ENCODE results near the gene VAT1.
"Not testable (repeated sequence)": the region's sequence is repeated elsewhere in the genome, so short reads cannot be mapped to it uniquely, and the experiment has no call there.

Gene VAT1

GRCh38 chr17:43006639-43007551 is 15.3 kb downstream of the VAT1 start, which contains the start of gene IFI35:
IFI35 (plus strand) TSS chr17:43006784; CDS start chr17:43006948, 164 bp downstream.
- DNase-seq: peak; percentile 43 to 83

DNA sequence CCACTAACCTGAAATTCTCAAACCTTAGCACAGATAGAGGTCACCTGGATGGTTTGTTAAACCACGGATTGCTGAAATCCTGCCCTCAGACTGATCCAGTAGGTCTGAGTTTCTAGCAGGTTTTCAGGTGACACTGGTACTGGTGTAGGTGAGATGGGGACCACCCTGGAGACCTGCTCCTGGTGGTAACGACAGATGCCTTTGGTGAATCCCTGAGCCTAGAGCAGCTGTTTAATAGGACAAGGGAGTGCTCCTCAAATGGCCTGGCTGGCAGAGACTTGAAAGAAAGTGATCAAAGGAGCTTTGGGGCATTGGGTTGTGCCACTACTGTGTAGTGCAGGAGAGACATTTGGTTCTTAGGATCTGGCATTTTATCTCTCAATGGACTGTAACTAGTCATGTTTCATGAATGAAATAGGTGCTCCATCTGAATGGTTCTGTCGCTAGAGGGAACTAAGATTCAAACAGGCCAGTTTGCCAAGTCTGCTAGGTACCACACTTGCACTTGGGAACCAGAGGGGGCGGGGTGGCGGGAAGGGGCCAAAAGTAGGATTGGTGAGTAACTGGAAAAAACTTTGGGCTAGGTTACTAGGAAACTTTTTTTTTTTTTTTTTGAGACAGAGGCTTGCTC is 18.5 kb downstream of the VAT1 start:
- DNase-seq: no peak

DNA sequence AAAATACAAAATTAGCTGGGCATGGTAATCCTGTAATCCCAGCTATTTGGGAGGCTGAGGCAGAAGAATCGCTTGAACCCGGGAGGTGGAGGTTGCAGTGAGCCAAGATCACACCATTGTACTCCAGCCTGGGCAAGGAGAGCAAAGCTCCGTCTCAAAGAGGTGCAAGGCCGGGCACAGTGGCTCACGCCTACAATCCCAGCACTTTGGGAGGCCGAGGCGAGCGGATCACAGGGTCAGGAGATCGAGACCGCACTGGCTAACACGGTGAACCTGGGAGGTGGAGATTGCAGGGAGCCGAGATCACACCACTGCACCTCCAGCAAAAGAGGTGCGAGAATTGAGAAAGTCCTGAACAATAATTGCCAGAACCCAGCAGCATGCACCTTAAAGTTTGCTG is 21.3 kb downstream of the VAT1 start:
- DNase-seq: not testable (repeated sequence)

- DNase-seq: no peak
Measured at GRCh38 chr17:42999003-42999525, 23.1 kb downstream of the VAT1 start.

GRCh38 chr17:42997984-42998938 is 23.9 kb downstream of the VAT1 start, which contains the start of gene RPL27:
RPL27 (plus strand) TSS chr17:42998419; CDS start chr17:42998751, 332 bp downstream.
- DNase-seq: peak; percentile 100

GRCh38 chr17:42997390-42997983 is 24.7 kb downstream of the VAT1 start:
- DNase-seq: peak in 1 of 2 experiments; percentile 43

DNA sequence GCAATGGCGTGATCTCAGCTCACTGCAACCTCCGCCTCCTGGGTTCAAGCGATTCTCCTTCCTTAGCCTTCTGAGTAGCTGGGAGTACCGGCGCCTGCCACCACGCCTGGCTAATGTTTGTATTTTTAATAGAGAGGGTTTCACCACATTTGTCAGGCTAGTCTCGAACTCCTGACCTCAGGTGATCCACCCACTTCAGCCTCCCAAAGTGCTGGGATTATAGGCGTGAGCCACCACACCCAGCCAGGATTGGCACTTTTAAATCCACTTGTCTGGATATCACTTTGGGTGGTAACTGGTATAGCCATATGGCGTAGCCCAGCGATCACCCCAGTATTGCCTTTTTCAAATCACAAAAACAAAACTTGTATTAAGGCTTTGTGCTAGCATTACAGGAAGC is 28.3 kb downstream of the VAT1 start:
- DNase-seq: not testable (repeated sequence)

DNA sequence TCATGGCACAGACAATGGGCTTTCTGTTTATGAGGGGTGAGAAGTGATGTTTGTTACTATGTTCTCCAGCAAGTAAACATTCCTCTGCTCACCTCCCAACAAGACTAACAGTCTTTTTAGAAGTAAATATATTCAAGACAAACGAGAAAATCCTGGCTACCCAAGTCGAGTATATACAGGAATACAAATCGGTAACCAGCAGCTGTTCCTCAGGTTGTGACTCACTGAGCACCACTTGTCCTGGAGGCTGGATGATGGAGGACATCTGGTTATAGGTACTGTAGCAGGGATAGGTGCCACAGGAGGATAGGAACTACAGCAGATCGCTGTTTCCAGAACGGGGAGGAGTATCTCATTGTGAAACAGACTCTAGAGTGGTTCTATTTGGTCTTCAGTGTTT is 29.3 kb downstream of the VAT1 start:
- peak in 1 of 2 experiments; percentile 27 for DNase-seq

GRCh38 chr17:42991471-42991870 is 30.7 kb downstream of the VAT1 start:
- no peak for DNase-seq

DNA sequence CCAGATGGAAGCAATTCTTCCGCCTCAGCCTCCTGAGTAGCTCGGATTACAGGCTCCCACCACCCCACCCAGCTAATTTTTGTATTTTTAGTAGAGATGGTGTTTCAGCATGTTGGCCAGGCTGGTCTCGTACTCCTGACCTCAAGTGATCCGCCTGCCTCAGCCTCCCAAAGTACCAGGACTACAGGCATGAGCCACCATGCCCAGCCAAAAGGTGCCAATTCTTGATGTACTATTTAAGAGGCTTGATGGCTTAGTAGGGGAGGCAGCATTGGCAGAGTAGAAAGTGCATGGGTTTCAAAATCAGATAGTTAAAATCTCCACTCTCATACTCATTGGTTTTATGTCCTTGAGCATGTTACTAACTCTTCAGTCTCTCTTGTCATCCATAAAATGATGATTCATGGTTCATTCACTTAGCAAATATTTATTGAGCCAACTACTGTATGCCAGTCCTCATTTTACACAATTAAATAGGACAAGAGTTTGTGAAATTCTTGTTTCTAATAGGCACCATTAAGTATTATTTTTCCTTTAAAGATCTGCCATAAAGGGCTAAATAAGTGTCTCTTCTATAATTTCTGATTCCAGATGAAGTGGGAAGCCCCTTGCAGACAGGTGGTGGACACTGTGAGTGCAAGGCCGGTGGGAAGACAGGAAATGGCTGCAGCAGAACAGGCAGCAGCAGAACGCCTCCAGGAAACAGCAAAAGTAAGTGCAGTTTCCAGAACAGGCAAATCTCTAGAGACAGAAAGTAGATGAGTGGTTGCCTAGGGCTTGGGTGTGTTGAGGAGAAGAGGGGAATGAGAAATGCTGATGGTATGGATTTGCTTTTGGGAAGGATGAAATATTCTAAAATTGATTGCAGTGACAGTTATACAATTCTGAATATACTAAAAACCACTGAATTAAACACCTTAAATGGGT is 32.2 kb downstream of the VAT1 start:
- DNase-seq: no peak

GRCh38 chr17:42989141-42989540 is 33.0 kb downstream of the VAT1 start:
- no peak for DNase-seq

DNA sequence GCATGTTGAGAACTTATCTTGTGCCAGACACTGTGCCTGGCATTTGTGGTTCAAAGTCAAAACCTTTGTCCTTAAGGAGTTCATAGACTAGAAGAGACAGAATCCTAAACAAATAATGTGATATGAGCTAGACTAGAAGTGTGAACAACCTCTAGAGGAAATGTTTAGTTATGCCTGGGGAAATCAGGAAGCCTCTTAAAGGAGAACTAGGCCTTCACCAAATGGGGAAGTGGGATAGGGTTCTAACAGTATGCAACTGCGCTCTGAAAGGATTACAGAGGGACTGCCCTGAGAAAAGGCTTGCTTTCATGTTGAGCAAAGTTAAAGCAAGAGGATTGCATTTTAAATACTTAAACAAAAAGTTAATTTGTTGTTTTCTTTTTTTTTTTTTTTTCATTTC is 37.0 kb downstream of the VAT1 start:
- no peak for DNase-seq

GRCh38 chr17:42982266-42982665 is 39.9 kb downstream of the VAT1 start:
- DNase-seq: no peak

- DNase-seq: peak in 1 of 2 experiments; percentile 42
Measured at GRCh38 chr17:42980766-42981397, 41.3 kb downstream of the VAT1 start.

- DNase-seq: peak; percentile 68 to 87
Measured at GRCh38 chr17:42980274-42980765, 41.9 kb downstream of the VAT1 start, which contains the start of gene RUNDC1. RUNDC1 (plus strand) TSS chr17:42980565; CDS start chr17:42980577, 12 bp downstream.

DNA sequence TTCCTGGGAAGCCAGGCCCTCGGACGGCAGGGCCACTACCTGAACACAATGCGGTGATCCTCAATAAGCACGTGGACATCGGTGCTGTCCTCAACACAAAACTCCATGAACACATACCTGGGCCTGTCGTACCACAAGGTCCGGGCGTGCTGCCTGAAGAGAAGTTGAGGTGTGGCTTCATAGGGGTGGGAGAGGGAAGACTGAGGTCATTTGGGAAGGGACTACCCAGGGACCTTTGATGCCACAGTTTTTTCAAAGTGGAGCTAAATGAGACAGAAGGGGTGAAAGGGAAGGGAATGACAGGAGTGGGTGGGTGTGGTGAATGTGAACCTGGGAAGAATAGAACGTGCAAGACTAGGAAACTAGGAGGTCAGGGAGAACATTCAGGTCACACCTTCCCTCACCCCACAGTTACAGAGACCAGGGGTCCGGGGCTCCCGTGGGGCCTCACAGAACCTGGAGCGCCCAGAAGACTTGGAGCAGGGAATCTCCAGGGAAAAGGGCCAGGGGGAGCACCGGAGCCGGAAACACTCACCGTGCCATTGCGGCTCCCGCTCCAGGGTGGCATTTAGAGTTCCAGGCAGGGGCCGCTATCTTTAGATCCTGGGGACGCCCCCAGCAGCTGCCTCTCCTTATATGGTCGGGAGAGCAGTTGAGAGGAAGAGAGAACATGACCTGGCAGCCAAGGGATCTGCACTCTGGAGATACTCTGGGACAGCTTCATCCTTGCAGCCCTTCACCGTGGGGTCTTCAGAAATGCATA is 42.5 kb downstream of the VAT1 start, which contains the start of gene PTGES3L:
Gene PTGES3L, minus strand, starts transcription at position 570 of the 763 bp plus-strand sequence. Its CDS starts 27 bp downstream, at position 543.
- DNase-seq: peak; percentile 63 to 82

- DNase-seq: not testable (repeated sequence)
Measured at GRCh38 chr17:42975701-42976100, 46.5 kb downstream of the VAT1 start.

- DNase-seq: no peak
Measured at GRCh38 chr17:42975265-42975664, 46.9 kb downstream of the VAT1 start.

- DNase-seq: not testable (repeated sequence)
Measured at GRCh38 chr17:42973323-42973722, 48.9 kb downstream of the VAT1 start.

Measured in NCI-H524 (cell line).